GM20431 (cell line): Measurements from ENCODE around the gene TIMP2.

Experiments used
- in situ Hi-C: fragments of 300-500 bp; cut with MseI, MboI; formaldehyde crosslinking; loops from one replicate; pipeline ENCODE4 v1.15.0; 2020; ENCODE audit warnings: low sequenced_read_pairs; ENCODE audit not compliant: unreplicated experiment

The TIMP2 gene

GRCh38 chr17:78935419-78936323 is 10.5 kb upstream of the TIMP2 start:
- in situ Hi-C loops: no loop called here

- in situ Hi-C loops: no loop called here
Observed at GRCh38 chr17:78934681-78935418, 9.7 kb upstream of the TIMP2 start.

DNA sequence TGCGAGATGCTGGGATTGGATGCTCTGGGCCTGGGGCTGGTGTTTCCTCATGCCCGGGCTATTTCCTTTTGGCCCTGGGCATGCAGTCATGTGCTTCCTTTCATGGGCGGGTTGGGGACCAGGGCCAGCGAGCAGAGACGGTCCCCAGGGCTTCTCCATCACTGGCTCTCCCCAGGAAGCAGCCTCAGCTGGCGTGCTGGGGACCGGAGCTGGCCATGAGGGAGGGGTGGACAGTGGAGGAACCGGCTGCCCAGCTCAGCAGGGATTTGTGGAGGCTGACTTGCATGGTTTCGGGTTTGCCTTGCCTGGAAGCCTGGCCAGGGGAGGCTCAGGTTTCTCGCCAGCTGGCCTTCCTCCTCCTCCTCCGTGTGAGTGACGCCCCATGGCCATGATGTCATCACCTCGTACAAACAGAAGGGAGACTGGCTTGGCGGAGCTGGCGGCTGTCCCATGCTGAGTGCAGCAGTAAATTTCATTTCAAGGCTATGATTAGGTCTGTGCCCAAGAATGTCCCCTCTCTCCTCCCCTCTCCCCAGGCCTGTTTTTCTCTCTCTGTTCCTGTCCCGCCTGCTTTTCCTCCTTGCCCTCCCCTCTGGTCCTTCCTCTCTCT is 8.9 kb upstream of the TIMP2 start:
- in situ Hi-C loops: no loop called here

- in situ Hi-C loops: no loop called here
Observed at GRCh38 chr17:78933025-78933958, 8.1 kb upstream of the TIMP2 start.

GRCh38 chr17:78929908-78930775 is 5.0 kb upstream of the TIMP2 start:
- in situ Hi-C loops: no loop called here

DNA sequence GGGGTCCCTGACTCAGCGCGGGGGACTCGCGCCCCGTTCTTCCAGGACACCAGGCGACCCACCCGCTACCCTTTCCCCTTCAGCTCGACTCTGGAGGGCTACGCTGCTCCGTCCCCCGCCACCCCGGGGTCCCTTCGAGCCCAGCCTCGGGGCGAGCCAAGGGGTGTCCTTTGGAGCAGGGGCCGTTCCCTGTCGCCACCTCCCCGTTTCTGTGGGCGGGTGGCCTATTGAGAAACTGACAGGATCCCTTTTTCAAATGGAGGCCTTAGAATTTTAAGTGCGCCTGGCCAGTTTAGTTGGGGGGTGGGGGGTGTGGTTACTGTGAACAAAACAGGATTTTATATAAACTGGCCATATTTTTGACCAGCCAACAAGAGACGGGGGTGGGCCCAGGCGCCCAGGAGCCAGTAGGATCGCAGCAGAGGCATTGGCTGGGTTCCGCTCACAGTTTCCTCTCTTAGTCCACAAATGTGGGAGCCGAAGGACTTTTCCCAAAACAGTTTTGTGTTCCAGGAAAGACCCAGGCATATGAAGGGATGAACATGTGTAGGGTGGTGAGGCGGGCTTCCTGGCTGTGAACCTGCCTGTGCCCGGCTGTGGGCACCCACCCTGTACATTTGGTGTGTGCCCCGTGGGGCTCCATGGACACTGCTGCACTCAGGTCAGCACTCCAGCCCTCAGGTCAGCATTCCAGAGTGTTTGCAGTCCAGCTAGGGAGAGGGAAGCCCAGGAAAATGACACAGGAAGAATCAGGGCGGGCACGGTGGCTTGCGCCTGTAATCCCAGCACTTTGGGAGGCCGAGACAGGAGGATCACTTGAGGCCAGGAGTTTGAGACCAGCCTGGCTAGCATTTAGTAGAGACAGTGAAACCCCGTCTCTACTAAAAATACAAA is 722 bp upstream of the TIMP2 start:
- in situ Hi-C loops: no loop called here

DNA sequence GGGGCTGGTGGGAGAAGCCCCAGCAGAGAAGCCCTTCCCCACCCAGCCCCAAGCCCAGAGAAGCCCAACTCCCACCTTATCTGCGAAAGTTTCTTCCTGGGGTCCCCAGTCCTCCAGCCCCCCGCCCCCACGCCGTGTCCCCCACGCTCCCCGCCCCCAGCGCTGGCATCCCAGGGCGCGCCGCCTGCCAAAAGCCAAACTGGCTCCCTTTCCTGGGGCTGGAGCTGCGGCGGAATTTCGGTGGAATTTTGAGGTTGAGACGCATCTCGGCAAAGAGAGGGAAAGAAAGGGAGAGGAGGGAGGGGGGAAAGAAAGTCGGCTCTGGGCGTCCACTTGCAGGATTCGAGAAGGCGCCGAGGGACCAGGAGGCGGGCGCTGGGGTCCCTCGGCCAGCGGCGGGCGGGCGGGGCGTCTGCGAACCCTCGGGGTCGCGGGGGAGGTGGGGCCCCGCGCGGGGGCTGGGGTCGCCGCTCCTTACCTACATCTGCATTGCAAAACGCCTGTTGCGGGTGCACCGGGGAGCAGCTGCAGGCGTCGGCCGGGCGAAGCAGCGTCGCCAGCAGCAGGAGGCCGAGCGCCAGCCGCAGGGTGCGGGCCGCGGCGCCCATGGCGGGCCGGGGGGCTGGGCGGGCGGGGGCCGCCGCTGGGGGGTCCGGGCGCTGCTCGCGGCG is 571 bp downstream of the TIMP2 start:
- in situ Hi-C loops: no loop called here

DNA sequence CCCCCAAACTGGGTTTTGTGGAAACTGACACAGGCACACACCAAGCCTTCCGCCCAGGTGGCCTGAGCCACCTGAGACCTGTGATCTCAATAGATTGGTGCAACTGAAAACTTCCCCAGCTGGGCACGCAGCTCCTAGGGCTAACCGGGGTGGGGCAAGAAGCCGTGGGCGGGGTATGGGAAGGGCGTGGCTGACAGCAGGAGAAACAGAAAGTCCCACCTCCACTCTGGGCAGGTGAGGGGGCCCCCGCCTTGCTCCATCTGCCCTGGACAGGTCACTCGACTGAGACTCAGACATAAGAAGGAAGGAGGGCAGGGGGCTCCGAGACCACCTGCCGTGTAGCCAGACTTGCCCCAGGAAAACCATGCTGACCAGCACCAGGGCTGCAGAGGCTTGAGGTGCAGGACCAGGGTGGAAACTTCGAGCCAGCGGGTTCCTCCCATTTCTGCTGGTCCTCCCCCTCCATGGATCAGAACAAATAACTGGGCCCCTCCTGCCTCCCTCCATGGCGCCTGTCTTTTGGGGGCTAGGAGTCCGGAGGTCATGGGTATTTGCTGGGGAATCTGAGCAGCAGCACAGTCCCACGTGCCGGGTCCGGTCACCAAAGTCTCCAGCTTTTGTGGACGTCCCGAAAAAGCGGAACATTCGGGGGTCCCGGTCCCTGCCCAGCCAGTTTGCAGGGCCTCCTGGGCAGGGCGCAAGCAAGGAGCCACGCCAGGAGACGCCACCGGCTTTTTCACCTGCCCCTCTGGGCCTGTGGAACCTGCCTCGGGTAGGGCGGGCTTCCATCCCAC is 1.3 kb downstream of the TIMP2 start:
- in situ Hi-C loops: no loop called here

- in situ Hi-C loops: no loop called here
Observed at GRCh38 chr17:78922816-78923498, 2.2 kb downstream of the TIMP2 start.

DNA sequence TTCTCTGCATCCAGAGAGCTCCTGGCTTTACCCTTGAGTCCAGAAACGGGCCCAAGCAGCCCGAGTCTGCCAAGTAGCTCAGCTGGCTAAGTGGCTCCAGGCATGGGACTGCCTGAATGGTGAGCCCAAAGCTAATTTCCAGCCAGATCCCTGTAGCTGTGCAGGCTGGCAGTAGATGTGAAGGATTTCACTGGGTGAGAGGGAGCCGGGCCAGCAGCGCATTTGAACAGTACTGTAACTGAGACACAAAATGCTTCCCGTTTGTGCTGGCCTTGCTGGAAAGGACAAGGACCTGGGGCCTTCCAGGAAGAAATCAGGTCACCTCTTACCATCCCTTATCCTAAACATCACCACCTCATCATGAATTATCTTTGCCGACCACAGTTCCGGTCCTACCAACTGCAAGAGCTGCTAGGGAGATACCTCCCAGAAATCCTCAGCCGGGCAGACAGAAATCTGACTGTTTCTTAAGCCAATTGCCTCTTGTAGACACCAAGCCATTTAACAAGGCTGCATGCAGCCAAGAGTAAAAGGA is 3.7 kb downstream of the TIMP2 start:
- in situ Hi-C loops: no loop called here

- in situ Hi-C loops: no loop called here
Observed at GRCh38 chr17:78920528-78920927, 4.7 kb downstream of the TIMP2 start.

- in situ Hi-C loops: no loop called here
Observed at GRCh38 chr17:78919861-78920450, 5.2 kb downstream of the TIMP2 start.

DNA sequence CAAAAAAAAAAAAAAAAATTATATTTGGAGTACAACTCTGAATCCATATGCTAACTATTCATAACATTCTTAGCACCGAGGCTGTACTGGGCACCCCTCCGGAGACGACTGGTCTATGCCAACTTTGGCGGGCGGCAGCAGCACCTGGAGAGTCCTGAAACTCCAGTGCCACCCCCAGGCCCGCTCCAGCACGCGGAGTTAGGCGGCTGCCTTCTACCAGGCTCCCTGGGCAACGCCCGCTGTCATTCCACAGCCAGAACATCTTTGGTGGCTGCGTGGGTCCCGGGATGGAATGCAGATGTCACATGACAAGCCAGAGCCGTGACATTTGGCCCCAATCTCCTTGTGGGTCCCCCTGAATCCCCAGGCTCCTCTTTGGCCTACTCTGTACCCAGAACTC is 6.2 kb downstream of the TIMP2 start:
- in situ Hi-C loops: no loop called here

- in situ Hi-C loops: no loop called here
Observed at GRCh38 chr17:78917451-78918275, 7.5 kb downstream of the TIMP2 start.
